Osteoblast (primary cell): ENCODE data around the gene UBE2E2. TPM values are rescaled to one million over a fixed set of nuclear protein-coding genes. Genes with fewer than 3 reads are reported as not detected.

Source experiments
- DNase-seq: peaks from one replicate; pipeline ENCODE4 v3.0.0; 2011; ENCODE audit warnings: low spot score, mixed read lengths; ENCODE audit not compliant: insufficient read length; ENCODE audit errors: missing footprints
- H2AFZ ChIP-seq: 2 replicates; pipeline ENCODE4 v1.6.0; 2011; ENCODE audit warnings: mild to moderate bottlenecking, low read length
- H3K27ac ChIP-seq: 2 replicates; pipeline ENCODE4 v1.5.1; 2011; ENCODE audit warnings: mild to moderate bottlenecking, low read depth, low read length, moderate library complexity
- H3K27me3 ChIP-seq: 2 replicates; pipeline ENCODE4 v1.6.0; 2012; ENCODE audit warnings: mild to moderate bottlenecking, control low read depth, inconsistent platforms, low read length, moderate library complexity; ENCODE audit not compliant: insufficient read depth
- H3K36me3 ChIP-seq: 2 replicates; pipeline ENCODE4 v1.5.1; 2011; ENCODE audit warnings: mild to moderate bottlenecking, low read length, control low read depth, moderate library complexity; ENCODE audit not compliant: insufficient read depth
- H3K4me1 ChIP-seq: 2 replicates; pipeline ENCODE4 v1.5.1; 2011; ENCODE audit warnings: mild to moderate bottlenecking, low read length, control low read depth, moderate library complexity; ENCODE audit not compliant: insufficient read depth
- H3K4me2 ChIP-seq: 2 replicates; pipeline ENCODE4 v1.6.0; 2011; ENCODE audit warnings: mild to moderate bottlenecking, low read length; ENCODE audit not compliant: insufficient read depth
- H3K4me3 ChIP-seq: fragments of 200-600 bp; sonication (generic); 3 replicates; pipeline ENCODE4 v1.5.1; 2012; ENCODE audit warnings: mild to moderate bottlenecking, low read length, inconsistent platforms; ENCODE audit not compliant: insufficient read depth
- H3K79me2 ChIP-seq: 2 replicates; pipeline ENCODE4 v1.6.0; 2012; ENCODE audit warnings: mild to moderate bottlenecking, low read length, control low read depth, inconsistent platforms; ENCODE audit not compliant: insufficient read depth
- H3K9me3 ChIP-seq: 2 replicates; pipeline ENCODE4 v1.5.1; 2011; ENCODE audit warnings: low read depth, low read length, control low read depth
- H4K20me1 ChIP-seq: 2 replicates; pipeline ENCODE4 v1.6.0; 2012; ENCODE audit warnings: mild to moderate bottlenecking, low read length, control low read depth; ENCODE audit not compliant: insufficient read depth
- CTCF ChIP-seq: IDR thresholded peaks from 2 replicates; pipeline ENCODE4 v1.5.1; 2011; ENCODE audit warnings: mild to moderate bottlenecking, low read depth, low read length, moderate library complexity; ENCODE audit errors: extremely low read depth
- total RNA-seq: library from RNA; depleted of rRNA; stranded (reverse); fragments of >200 nt; gene quantifications from 2 replicates; pipeline ENCODE4 v1.2.3, GENCODE V29; 2012

The UBE2E2 gene
- total RNA-seq, 1 donor: 49.6 TPM

GRCh38 chr3:23468203-23468602, 265.1 kb downstream of the UBE2E2 start:
- H4K20me1 ChIP-seq: peaks cover 7% of the 10 kb centered on the region
- no peaks in the 10 kb centered on the region for H3K4me1 ChIP-seq
- DNase-seq: no peak
- no peaks in the 10 kb centered on the region for H3K9me3 ChIP-seq
- no peak overlapping the region for H3K27ac ChIP-seq
- no peaks in the 10 kb centered on the region for H3K79me2 ChIP-seq
- H3K36me3 ChIP-seq: no peaks in the 10 kb centered on the region
- no peaks in the 10 kb centered on the region for H3K27me3 ChIP-seq
- TF ChIP-seq CTCF: no peak
- no peak overlapping the region for H3K4me2 ChIP-seq
- H2AFZ ChIP-seq: no peak overlapping the region
- H3K4me3 ChIP-seq: no peak overlapping the region

GRCh38 chr3:23474580-23475357, 271.6 kb downstream of the UBE2E2 start:
- Histone ChIP-seq H3K27ac (no peak overlapping the region), H3K4me2 (no peak overlapping the region), H3K79me2 (no peaks in the 10 kb centered on the region), H3K4me1 (no peaks in the 10 kb centered on the region), H4K20me1 (peaks cover 3% of the 10 kb centered on the region), H3K36me3 (no peaks in the 10 kb centered on the region), H3K27me3 (no peaks in the 10 kb centered on the region), H3K4me3 (no peak overlapping the region), H2AFZ (no peak overlapping the region), H3K9me3 (no peaks in the 10 kb centered on the region)
- no peak for TF ChIP-seq CTCF
- DNase-seq: no peak

GRCh38 chr3:23475446-23475845, 272.3 kb downstream of the UBE2E2 start:
- no peaks in the 10 kb centered on the region for H3K36me3 ChIP-seq
- H3K4me1 ChIP-seq: no peaks in the 10 kb centered on the region
- H3K4me3 ChIP-seq: no peak overlapping the region
- DNase-seq: no peak
- no peaks in the 10 kb centered on the region for H3K9me3 ChIP-seq
- H4K20me1 ChIP-seq: peaks cover 3% of the 10 kb centered on the region
- no peak overlapping the region for H3K4me2 ChIP-seq
- no peaks in the 10 kb centered on the region for H3K27me3 ChIP-seq
- no peak for TF ChIP-seq CTCF
- H2AFZ ChIP-seq: no peak overlapping the region
- H3K79me2 ChIP-seq: no peaks in the 10 kb centered on the region
- no peak overlapping the region for H3K27ac ChIP-seq

- Histone ChIP-seq H3K27ac (no peak overlapping the region), H3K79me2 (no peaks in the 10 kb centered on the region), H4K20me1 (peaks cover 11% of the 10 kb centered on the region), H3K9me3 (no peaks in the 10 kb centered on the region), H2AFZ (no peak overlapping the region), H3K4me2 (no peak overlapping the region), H3K36me3 (no peaks in the 10 kb centered on the region), H3K4me3 (no peak overlapping the region), H3K4me1 (no peaks in the 10 kb centered on the region), H3K27me3 (no peaks in the 10 kb centered on the region)
- no peak for TF ChIP-seq CTCF
- DNase-seq: no peak
These were observed 275.9 kb downstream of the UBE2E2 start for GRCh38 chr3:23479026-23479425.
